Ishikawa (cell line): ENCODE results near the gene AFAP1L1.

Experiments
- CEBPB ChIP-seq: IDR thresholded peaks from 2 replicates; pipeline ENCODE4 v1.6.1; 2012
- CREB1 ChIP-seq: IDR thresholded peaks from 2 replicates; pipeline ENCODE4 v1.6.1; 2012; ENCODE audit warnings: low read depth
- EGR1 ChIP-seq: IDR thresholded peaks from 2 replicates; pipeline ENCODE4 v1.6.1; 2012
- EP300 ChIP-seq: IDR thresholded peaks from 2 replicates; pipeline ENCODE4 v1.6.1; 2012; ENCODE audit warnings: borderline replicate concordance
- FOXM1 ChIP-seq: IDR thresholded peaks from 2 replicates; pipeline ENCODE4 v1.6.1; 2012; ENCODE audit warnings: low read depth, borderline replicate concordance
- MAX ChIP-seq: IDR thresholded peaks from 2 replicates; pipeline ENCODE4 v1.6.1; 2012
- NFIC ChIP-seq: IDR thresholded peaks from 2 replicates; pipeline ENCODE4 v1.6.1; 2012
- RAD21 ChIP-seq: IDR thresholded peaks from 2 replicates; pipeline ENCODE4 v1.6.1; 2012; ENCODE audit warnings: low read depth
- TAF1 ChIP-seq: IDR thresholded peaks from 2 replicates; pipeline ENCODE4 v1.6.1; 2012; ENCODE audit warnings: low read depth, mild to moderate bottlenecking
- TCF12 ChIP-seq: IDR thresholded peaks from 2 replicates; pipeline ENCODE4 v1.6.1; 2012; ENCODE audit warnings: low read depth
- TEAD4 ChIP-seq: IDR thresholded peaks from 2 replicates; pipeline ENCODE4 v1.6.1; 2012
- YY1 ChIP-seq: IDR thresholded peaks from 2 replicates; pipeline ENCODE4 v1.6.1; 2012; ENCODE audit warnings: low read depth
- ZBTB7A ChIP-seq: IDR thresholded peaks from 2 replicates; pipeline ENCODE4 v1.6.1; 2012; ENCODE audit warnings: low read depth
- TF ChIP-seq, protein P1 (sequence below): IDR thresholded peaks from 2 replicates; pipeline ENCODE4 v1.6.1; 2012
- TF ChIP-seq, protein P2 (sequence below): IDR thresholded peaks from 2 replicates; pipeline ENCODE4 v1.6.1; 2012; ENCODE audit warnings: low read depth, mild to moderate bottlenecking

Gene AFAP1L1

DNA sequence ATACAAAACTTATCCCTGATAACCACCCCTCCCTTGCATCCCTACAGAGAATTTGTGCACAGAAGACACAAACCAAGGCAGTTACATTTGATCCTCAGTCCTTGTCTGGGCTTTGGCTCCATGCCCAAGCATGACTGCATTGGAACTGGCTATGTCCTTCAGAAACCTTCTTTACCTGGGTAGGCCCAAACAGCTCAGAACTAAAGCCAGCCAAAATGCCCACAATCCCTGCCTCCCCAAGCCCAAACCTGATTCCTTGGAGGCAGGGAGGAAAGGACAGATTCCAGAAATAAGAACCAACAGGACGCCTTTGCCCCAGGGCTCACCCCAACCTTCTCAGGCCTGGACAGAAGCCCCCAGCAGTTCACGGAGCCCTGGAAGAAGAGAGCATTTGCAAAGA is 99.2 kb downstream of the AFAP1L1 start:
- TF ChIP-seq ZBTB7A, result no peak
- TF ChIP-seq MAX, result no peak
- TF ChIP-seq FOXM1, result no peak
- TF ChIP-seq EGR1, result no peak
- TF ChIP-seq EP300, result no peak
- no peak for TF ChIP-seq CEBPB
- TF ChIP-seq CREB1, result no peak

- TF ChIP-seq RAD21, result peak; percentile 83
- no peak for TF ChIP-seq YY1
- TF ChIP-seq TEAD4, result no peak
Observed at GRCh38 chr5:149371296-149371962, 99.8 kb downstream of the AFAP1L1 start.

DNA sequence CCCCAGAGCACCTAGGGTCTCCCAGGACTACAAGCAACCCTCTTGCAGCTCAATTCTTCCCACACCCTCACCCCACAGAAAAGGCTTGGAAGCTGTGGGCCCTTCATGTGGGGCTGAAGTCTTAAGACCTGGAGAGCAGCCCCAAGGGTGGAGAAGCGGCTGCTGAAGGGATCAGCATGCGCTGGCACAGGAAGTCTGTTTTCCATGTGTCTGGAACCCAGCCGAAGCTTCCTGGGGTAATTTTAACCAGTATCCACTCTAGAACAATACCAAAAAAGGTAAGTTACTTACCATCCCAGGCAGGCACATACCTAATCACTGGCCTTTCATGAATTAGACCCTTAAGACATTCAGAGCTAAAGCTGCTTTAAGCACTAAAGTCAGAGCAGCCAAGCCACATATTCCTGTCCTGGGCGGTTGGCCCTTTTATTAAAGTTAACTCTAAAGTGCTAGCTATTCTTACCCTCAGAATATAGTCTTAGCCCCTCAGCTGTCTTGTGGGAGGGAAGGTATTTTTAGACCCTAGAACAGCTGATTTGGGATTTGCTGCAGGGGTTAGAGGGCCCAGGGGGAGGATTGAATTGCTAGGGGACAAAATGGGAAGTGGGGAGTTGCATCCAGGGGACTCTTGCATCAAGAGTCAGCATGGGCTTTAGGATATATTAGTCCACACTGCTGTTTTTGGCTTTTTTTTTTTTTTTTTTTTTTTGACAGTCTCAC is 100.6 kb downstream of the AFAP1L1 start:
- TF ChIP-seq YY1, result no peak
- TF ChIP-seq EGR1, result no peak
- TF ChIP-seq, protein P1, sequence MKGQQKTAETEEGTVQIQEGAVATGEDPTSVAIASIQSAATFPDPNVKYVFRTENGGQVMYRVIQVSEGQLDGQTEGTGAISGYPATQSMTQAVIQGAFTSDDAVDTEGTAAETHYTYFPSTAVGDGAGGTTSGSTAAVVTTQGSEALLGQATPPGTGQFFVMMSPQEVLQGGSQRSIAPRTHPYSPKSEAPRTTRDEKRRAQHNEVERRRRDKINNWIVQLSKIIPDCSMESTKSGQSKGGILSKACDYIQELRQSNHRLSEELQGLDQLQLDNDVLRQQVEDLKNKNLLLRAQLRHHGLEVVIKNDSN, result no peak
- TF ChIP-seq TEAD4, result no peak
- no peak for TF ChIP-seq FOXM1

DNA sequence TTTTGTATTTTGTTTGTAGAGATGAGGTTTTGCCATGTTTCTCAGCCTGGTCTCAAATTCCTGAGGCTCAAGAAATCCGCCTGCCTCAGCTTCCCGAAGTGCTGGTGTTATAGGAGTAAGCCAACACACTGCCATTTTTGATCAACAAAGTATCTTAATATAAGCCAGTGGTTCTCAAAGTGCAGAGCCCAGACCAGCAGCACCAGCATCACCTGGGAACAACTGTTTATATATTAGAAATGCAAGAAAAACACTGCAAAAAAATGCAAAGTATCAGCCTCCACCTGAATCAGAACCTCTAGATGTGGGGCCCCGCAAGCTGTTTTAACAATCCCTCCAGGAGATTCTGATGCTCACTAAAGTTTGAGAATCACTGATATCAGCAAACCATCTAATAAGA is 101.3 kb downstream of the AFAP1L1 start:
- TF ChIP-seq TEAD4 (no peak), CREB1 (no peak), RAD21 (no peak), CEBPB (no peak), TCF12 (no peak), ZBTB7A (no peak), EGR1 (no peak), NFIC (no peak), EP300 (no peak), YY1 (no peak), FOXM1 (no peak), MAX (no peak), TAF1 (no peak)
- TF ChIP-seq, protein P1, result no peak
- TF ChIP-seq, protein P2, sequence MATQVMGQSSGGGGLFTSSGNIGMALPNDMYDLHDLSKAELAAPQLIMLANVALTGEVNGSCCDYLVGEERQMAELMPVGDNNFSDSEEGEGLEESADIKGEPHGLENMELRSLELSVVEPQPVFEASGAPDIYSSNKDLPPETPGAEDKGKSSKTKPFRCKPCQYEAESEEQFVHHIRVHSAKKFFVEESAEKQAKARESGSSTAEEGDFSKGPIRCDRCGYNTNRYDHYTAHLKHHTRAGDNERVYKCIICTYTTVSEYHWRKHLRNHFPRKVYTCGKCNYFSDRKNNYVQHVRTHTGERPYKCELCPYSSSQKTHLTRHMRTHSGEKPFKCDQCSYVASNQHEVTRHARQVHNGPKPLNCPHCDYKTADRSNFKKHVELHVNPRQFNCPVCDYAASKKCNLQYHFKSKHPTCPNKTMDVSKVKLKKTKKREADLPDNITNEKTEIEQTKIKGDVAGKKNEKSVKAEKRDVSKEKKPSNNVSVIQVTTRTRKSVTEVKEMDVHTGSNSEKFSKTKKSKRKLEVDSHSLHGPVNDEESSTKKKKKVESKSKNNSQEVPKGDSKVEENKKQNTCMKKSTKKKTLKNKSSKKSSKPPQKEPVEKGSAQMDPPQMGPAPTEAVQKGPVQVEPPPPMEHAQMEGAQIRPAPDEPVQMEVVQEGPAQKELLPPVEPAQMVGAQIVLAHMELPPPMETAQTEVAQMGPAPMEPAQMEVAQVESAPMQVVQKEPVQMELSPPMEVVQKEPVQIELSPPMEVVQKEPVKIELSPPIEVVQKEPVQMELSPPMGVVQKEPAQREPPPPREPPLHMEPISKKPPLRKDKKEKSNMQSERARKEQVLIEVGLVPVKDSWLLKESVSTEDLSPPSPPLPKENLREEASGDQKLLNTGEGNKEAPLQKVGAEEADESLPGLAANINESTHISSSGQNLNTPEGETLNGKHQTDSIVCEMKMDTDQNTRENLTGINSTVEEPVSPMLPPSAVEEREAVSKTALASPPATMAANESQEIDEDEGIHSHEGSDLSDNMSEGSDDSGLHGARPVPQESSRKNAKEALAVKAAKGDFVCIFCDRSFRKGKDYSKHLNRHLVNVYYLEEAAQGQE, result no peak

- no peak for TF ChIP-seq TAF1
- TF ChIP-seq, protein P1, result no peak
- TF ChIP-seq FOXM1, result no peak
- TF ChIP-seq RAD21, result no peak
- no peak for TF ChIP-seq MAX
- no peak for TF ChIP-seq YY1
- TF ChIP-seq ZBTB7A, result no peak
- TF ChIP-seq TEAD4, result no peak
- TF ChIP-seq EP300, result no peak
- TF ChIP-seq NFIC, result no peak
- TF ChIP-seq TCF12, result no peak
- no peak for TF ChIP-seq CREB1
- TF ChIP-seq EGR1, result no peak
Observed at GRCh38 chr5:149374303-149374702, 102.6 kb downstream of the AFAP1L1 start.

GRCh38 chr5:149374801-149375200 is 103.1 kb downstream of the AFAP1L1 start:
- TF ChIP-seq YY1, result no peak
- no peak for TF ChIP-seq MAX
- no peak for TF ChIP-seq RAD21
- TF ChIP-seq, protein P2, result no peak
- no peak for TF ChIP-seq CREB1
- no peak for TF ChIP-seq TCF12
- no peak for TF ChIP-seq EP300
- TF ChIP-seq, protein P1, result no peak
- no peak for TF ChIP-seq NFIC
- no peak for TF ChIP-seq CEBPB
- no peak for TF ChIP-seq TAF1
- no peak for TF ChIP-seq FOXM1
- TF ChIP-seq ZBTB7A, result no peak
- TF ChIP-seq TEAD4, result no peak
- TF ChIP-seq EGR1, result no peak
